ENCODE data around the gene DMWD.

GRCh38 chr19:45768655-45768983 is 24.0 kb downstream of the DMWD start:
- TF ChIP-seq, protein P1, sequence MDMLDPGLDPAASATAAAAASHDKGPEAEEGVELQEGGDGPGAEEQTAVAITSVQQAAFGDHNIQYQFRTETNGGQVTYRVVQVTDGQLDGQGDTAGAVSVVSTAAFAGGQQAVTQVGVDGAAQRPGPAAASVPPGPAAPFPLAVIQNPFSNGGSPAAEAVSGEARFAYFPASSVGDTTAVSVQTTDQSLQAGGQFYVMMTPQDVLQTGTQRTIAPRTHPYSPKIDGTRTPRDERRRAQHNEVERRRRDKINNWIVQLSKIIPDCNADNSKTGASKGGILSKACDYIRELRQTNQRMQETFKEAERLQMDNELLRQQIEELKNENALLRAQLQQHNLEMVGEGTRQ (IDR thresholded peaks at IDR 0.05; ENCODE audit: low read depth, low read length), result no peak
- TF ChIP-seq, protein P2, sequence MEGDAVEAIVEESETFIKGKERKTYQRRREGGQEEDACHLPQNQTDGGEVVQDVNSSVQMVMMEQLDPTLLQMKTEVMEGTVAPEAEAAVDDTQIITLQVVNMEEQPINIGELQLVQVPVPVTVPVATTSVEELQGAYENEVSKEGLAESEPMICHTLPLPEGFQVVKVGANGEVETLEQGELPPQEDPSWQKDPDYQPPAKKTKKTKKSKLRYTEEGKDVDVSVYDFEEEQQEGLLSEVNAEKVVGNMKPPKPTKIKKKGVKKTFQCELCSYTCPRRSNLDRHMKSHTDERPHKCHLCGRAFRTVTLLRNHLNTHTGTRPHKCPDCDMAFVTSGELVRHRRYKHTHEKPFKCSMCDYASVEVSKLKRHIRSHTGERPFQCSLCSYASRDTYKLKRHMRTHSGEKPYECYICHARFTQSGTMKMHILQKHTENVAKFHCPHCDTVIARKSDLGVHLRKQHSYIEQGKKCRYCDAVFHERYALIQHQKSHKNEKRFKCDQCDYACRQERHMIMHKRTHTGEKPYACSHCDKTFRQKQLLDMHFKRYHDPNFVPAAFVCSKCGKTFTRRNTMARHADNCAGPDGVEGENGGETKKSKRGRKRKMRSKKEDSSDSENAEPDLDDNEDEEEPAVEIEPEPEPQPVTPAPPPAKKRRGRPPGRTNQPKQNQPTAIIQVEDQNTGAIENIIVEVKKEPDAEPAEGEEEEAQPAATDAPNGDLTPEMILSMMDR (conservative IDR thresholded peaks at IDR 0.05; ENCODE audit: low read depth, low read length), result no peak
- TF ChIP-seq CHD1 (IDR thresholded peaks at IDR 0.05; ENCODE audit: low read depth, low read length), result no peak
- TF ChIP-seq NFE2L2 (IDR thresholded peaks at IDR 0.05; ENCODE audit: low read depth, low read length), result no peak
- no peak for TF ChIP-seq MXI1 (IDR thresholded peaks at IDR 0.05; ENCODE audit: borderline replicate concordance, low read depth, low read length)
- TF ChIP-seq POLR2A (IDR thresholded peaks at IDR 0.05; ENCODE audit: low read depth, low read length), result no peak; the same call in 1 of the 2 replicates
